ENCODE measurements around the gene NR1H3. TPM values are rescaled to one million over a fixed set of nuclear protein-coding genes. Genes with fewer than 3 reads are reported as not detected.
A peak's percentile ranks its signal among the peaks of the same experiment; 100 is the strongest.

NR1H3 gene
- total RNA-seq, 1 donor from 2014 or later = 44.1 TPM

GRCh38 chr11:47239852-47240251, 17.9 kb upstream of the NR1H3 start:
- intact Hi-C loops (cut with DNase I) = no loop called here
- Histone ChIP-seq H3K27me3 (no peaks in the 10 kb centered on the region), H3K36me3 (peaks cover 78% of the 10 kb centered on the region), H3K4me3 (no peak overlapping the region), H3K9me3 (no peaks in the 10 kb centered on the region), H3K27ac (no peak overlapping the region), H3K4me1 (no peaks in the 10 kb centered on the region)
- ATAC-seq = no peak
- no peak for DNase-seq
- no peak for TF ChIP-seq CTCF (IDR thresholded peaks at IDR 0.05)

GRCh38 chr11:47241841-47242301, 15.9 kb upstream of the NR1H3 start:
- intact Hi-C loops (cut with DNase I) = no loop called here
- no peaks in the 10 kb centered on the region for H3K27me3 ChIP-seq
- H3K4me3 ChIP-seq = no peak overlapping the region
- DNase-seq (no peak), ATAC-seq (peak; percentile 42)
- H3K9me3 ChIP-seq = no peaks in the 10 kb centered on the region
- TF ChIP-seq CTCF (IDR thresholded peaks at IDR 0.05) = no peak
- H3K4me1 ChIP-seq = peaks cover 8% of the 10 kb centered on the region
- H3K36me3 ChIP-seq = peaks cover 75% of the 10 kb centered on the region
- peak overlapping the region; percentile 42 for H3K27ac ChIP-seq

- no peaks in the 10 kb centered on the region for H3K9me3 ChIP-seq
- DNase-seq = no peak
- no peak overlapping the region for H3K4me3 ChIP-seq
- TF ChIP-seq CTCF (IDR thresholded peaks at IDR 0.05) = no peak
- peaks cover 72% of the 10 kb centered on the region for H3K36me3 ChIP-seq
- no peak for ATAC-seq
- no peaks in the 10 kb centered on the region for H3K27me3 ChIP-seq
- H3K4me1 ChIP-seq = peaks cover 16% of the 10 kb centered on the region
- intact Hi-C loops (cut with DNase I) = no loop called here
- peak overlapping the region; percentile 55 for H3K27ac ChIP-seq
These were observed 15.1 kb upstream of the NR1H3 start for GRCh38 chr11:47242596-47243192.

GRCh38 chr11:47243454-47243853, 14.3 kb upstream of the NR1H3 start:
- peaks cover 65% of the 10 kb centered on the region for H3K36me3 ChIP-seq
- no peaks in the 10 kb centered on the region for H3K9me3 ChIP-seq
- H3K4me1 ChIP-seq = peaks cover 21% of the 10 kb centered on the region
- no peak for TF ChIP-seq CTCF (IDR thresholded peaks at IDR 0.05)
- H3K27me3 ChIP-seq = no peaks in the 10 kb centered on the region
- intact Hi-C loops (cut with DNase I) = no loop called here
- DNase-seq (no peak), ATAC-seq (peak; percentile 68)
- H3K4me3 ChIP-seq = no peak overlapping the region
- H3K27ac ChIP-seq = peak overlapping the region; percentile 55

- Histone ChIP-seq H3K27ac (no peak overlapping the region), H3K4me3 (no peak overlapping the region), H3K9me3 (no peaks in the 10 kb centered on the region), H3K36me3 (peaks cover 54% of the 10 kb centered on the region), H3K27me3 (no peaks in the 10 kb centered on the region), H3K4me1 (peaks cover 25% of the 10 kb centered on the region)
- ATAC-seq = peak; percentile 18
- intact Hi-C loops (cut with DNase I) = no loop called here
- TF ChIP-seq CTCF (IDR thresholded peaks at IDR 0.05) = no peak
- no peak for DNase-seq
These were observed 13.1 kb upstream of the NR1H3 start for GRCh38 chr11:47244448-47245350.

Measured in upper lobe of right lung (tissue), 1 donor.